GM18520 (cell line): ENCODE results near the gene ENOX1.

Source experiments
- ATAC-seq: cut with Tn5 transposase; IDR thresholded peaks from one replicate; pipeline ENCODE4 v1.9.1; 2021; ENCODE audit not compliant: unreplicated experiment

Gene ENOX1

GRCh38 chr13:43401361-43401760, 385.4 kb downstream of the ENOX1 start:
- ATAC-seq: no peak

DNA sequence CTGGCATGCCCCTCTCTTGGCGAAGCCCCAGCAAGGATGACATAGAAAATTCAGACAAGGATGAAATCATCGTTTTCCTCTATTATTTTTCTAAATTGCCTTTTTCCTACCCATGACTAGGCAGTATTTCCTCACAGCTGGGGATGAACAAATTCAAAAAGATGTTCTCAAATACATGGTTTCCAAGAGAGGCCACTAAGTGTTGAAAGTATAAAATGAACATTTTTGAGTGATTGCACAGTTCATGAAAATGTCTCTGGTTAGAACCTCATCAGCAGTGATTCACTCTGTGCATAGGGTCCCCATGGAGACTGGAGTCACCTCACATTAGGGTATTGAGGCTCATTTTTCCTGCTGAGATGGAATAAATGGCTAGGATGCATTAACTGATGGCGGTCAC, 389.7 kb downstream of the ENOX1 start:
- no peak for ATAC-seq

DNA sequence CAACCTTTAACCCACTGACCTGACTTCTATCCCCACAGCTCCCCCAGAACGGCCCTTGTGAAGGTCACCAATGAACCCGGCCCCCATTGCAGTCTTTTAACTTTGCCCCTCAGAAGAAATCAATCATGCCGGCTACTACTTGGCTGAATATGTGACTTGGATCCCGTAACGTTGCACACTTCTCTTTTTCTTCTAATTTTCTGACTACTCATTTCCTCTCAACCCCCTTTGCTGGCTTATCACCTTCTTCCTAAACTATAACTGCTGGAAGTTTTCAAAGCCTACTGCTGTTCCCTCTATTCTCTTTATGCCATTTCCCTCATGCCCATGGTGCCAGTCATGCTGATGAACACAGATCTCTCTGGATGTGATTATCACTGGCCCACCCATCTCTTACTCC, 395.7 kb downstream of the ENOX1 start:
- no peak for ATAC-seq

DNA sequence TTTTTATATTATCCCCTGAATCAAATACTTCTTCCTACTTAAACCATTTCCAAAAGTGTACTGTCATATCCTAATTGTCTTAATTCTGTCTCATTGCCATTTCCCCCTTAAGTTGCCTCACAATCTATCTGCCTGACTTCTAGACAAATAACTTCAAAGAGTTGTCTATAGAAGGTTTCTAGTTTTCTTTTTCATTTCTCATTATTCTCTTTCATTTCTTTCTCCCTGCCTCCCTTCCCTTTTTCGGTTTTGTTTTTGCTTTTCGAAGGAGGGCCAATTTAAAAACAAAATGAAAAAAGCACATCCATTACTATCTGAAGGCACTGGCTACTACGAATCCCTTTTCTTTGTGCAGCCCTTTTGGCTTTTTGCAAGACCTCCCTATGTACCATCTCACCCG, 396.2 kb downstream of the ENOX1 start:
- no peak for ATAC-seq

GRCh38 chr13:43389983-43390382, 396.8 kb downstream of the ENOX1 start:
- no peak for ATAC-seq

- no peak for ATAC-seq
Measured at GRCh38 chr13:43389573-43389972, 397.2 kb downstream of the ENOX1 start.

DNA sequence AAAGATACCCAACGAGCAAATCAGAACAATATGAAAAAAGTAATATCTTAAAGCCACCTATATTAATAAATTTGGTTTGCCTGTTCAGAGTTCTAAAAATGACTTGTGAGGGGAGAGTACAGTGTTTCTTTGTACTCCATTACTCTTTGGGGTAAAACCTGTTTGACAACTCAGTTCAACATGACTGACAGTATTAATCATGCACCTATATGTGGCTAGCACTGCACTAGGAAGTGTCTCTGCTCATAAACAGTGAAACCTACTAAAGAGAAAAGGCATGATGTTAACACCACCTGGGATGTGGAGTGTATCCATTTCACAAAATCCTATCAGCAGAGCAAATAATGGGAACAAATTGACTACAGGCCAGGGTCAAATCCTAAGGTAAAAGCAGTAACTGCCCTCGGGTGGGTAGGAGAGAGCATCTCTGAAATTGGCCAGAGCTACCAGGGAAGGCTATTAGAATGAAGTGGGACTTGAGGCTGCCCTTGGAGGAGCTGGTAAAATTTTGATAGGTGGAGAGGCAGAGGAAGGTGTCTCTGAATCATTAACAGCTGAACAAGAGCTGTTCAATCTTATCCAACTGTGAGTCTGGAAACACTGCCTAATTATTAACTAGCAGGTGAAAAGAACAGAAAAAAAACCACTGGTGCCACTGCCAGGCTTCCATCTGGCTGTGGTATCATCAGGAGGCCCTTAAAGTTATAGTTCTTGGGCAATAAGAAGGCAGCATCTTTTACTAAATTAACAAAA, 398.3 kb downstream of the ENOX1 start:
- no peak for ATAC-seq

GRCh38 chr13:43387880-43388279, 398.9 kb downstream of the ENOX1 start:
- no peak for ATAC-seq

DNA sequence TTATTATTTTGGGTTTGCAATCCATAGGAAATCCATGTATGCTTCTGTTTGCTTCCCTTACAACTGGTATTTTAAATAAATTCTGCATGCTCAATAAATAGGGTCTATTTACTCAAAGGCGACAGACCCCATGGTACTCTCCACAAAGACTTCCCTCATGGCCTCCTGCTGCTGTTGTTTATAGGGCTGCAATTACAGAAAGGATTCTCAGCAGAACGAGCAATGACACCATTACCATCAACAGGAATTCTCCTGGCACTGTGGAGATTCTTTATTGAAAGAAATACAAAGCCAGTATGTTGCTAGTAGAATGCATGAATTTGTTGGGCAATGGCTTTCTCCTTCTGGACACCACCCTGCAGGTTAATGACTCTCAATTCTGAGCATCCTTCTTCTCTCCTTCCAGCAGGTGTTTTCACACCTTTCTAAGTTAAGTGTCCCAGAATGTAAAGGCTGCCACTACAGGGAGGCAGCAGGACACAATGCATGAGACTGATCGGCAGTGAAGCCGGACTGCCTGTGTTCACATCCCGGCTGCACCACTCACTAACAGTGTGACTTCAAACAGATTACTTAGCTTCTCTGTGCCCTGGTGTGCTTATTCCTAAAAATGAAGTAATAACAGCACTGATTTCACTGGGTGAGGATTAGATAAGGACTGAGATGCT, 403.1 kb downstream of the ENOX1 start:
- no peak for ATAC-seq

GRCh38 chr13:43379738-43380137, 407.0 kb downstream of the ENOX1 start:
- ATAC-seq: no peak

DNA sequence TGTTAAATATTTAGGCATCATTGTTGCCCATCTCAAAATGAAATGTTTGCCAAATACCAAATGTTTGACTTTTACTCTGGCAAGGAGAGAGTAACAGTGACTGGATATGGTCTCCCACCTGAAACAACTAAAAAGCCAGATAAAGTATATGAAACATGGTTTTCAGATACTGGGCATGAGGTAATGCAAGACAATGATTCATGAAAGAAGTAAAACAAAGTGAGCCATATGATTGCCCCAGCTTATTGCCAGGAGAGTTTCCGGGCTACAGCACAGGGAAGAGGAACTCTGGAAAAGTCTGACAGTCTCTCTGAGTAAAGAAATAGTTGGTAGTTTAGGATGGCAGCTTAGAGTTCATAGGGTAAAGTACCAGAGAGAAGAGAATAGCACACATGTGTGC, 408.8 kb downstream of the ENOX1 start:
- ATAC-seq: no peak

GRCh38 chr13:43377149-43377548, 409.6 kb downstream of the ENOX1 start:
- no peak for ATAC-seq

DNA sequence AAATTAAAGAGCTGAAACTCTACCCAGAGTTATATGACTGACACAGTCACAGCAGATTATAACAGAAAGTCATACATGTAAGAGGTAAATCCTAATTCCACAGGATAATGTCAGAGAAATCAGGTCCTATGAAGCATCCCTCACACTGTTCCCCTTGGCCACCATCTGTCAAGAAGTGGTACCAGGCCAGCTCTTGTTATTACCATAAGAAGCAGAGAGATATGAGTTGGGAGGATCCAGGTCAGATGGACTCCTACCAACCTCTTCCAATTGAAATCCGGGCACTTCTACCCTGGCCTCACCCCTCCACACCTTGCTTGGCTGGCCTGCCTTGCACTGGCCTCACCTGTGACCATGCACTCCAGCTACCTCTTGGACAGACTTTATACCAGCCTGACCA, 410.2 kb downstream of the ENOX1 start:
- ATAC-seq: no peak

DNA sequence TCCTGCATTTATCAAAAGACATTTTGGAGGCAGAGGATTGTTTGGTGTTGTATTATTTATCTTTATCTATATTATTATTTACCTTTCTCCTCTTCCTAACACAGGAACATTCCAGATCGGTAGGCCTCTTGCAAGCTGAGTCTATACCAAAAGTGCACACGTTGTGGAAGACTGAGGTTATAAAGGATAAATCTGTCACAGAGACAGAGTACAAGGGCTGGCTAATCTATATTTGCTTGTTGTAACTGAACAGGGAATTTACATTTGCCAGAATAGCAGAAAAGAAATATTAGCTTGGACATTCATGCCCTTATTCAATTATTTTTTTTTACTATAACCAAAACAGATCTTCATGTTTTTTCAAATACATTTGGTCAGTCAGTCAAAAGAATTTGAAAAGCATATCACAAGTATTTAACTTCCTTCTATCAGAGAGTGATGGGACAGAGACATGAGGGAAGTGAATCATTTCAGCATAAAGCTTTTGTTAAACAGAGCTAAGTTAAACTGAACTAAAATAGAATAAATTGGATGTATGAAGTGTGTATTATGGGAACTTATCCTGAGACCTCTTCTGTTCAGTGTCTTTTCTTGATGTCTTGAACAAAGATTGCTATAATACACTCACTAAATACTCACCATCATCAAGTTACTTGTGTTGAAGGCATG, 410.8 kb downstream of the ENOX1 start:
- no peak for ATAC-seq

DNA sequence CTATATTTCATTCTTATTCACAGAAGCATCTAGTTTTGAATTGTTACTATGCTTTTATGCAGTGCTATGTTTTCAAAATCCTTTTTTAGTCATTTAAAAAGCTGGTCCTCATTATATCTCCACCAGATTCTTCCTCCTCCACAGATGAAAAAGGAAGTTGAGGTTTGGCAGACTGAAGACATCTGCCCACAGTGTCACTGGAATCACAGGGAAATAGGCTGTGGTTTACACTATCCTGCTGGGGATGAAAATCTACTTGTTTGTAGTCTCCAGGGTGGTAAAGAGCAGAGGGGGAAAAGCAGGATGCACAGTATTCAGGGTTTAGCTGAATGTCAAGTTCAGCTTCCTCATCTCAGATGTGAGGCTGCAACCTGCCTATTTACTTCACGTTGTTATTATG, 412.2 kb downstream of the ENOX1 start:
- no peak for ATAC-seq

DNA sequence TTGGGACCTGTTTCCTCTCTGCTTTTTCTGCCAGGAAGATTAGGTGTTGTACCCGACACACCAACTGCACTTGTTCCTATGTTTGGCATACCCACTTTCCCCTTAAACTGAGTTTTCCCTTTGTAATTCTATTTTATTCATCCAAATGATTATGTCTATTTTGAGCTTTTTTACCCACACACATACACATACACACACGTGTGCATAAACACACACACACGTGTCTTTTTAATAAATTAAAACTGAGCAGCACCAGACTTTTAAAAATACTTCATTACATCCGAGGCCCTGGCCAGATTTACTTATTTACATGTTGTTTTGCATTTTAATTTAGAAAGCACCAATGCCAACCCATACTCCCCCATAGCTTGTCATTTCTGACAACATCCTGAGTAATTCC, 413.4 kb downstream of the ENOX1 start:
- ATAC-seq: no peak

DNA sequence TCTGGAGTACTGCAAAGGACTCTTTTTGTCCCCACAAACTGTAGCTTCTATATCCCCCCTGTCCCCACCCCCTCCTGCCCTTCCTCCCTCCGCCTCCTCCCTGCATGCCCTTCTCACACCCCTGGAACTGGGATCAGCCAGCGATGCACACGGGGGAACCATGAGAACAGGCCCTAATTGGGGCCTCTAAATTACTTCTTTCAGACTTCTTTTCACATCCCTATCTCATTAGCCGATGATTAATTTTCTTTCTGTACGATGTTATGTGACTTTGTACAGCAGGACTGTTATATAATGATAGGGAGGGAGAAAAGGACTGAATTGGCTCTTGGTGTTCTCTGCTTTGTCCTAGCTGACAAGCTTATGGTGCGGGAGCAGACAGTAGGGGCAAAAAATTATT, 415.9 kb downstream of the ENOX1 start:
- no peak for ATAC-seq

DNA sequence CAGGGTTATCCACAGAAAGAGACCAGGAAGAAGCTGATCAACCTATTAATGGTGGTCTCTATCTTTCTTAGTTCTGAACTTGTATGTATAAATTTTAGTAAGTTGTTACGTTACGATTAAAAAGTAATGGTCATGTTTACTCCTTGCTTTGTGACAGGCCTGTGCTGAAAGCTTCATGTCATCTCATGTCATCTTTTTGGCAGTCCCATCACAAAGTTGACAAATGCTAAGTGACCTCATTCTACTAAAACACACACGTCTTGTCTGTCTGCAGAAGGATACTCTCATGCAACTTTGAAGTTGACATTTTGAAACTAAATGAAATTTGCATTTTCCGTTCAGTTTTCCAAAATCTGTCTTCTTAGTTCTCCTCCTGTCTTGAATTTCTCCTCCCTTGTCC, 417.5 kb downstream of the ENOX1 start:
- ATAC-seq: no peak

DNA sequence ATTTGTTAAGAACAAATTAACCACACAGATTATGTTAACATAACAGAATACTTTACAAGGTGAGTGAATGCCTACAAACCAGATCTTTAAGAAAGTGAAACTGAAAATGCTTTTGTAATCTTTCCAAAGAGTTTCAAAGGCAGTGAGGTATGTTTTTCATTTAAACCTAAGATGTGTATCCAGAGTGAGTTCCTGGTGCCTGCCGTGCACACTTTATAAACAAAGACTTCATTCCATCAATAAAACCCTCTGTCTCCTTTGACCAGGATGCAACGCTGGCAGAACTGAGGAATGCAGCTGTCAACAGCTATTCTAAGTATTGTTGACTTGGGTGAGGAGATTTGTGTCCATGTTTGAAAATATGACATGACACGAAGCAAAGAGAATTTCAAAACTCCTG, 418.8 kb downstream of the ENOX1 start:
- no peak for ATAC-seq

DNA sequence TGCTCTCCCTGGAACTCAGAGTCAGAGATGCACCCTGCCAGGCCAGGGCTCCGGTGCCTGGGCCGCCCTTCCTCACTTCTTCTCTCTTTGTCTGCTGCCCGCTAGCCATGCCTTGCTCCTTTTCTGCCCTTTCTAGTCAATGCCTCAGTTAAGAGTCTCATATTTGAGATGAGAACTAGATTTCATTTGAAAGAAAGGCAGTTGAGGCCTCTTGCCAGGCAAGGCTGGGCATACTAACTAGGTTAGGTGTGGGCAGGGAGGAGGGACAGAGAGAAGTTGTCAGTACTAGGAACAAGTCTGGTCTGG, 421.8 kb downstream of the ENOX1 start:
- no peak for ATAC-seq

DNA sequence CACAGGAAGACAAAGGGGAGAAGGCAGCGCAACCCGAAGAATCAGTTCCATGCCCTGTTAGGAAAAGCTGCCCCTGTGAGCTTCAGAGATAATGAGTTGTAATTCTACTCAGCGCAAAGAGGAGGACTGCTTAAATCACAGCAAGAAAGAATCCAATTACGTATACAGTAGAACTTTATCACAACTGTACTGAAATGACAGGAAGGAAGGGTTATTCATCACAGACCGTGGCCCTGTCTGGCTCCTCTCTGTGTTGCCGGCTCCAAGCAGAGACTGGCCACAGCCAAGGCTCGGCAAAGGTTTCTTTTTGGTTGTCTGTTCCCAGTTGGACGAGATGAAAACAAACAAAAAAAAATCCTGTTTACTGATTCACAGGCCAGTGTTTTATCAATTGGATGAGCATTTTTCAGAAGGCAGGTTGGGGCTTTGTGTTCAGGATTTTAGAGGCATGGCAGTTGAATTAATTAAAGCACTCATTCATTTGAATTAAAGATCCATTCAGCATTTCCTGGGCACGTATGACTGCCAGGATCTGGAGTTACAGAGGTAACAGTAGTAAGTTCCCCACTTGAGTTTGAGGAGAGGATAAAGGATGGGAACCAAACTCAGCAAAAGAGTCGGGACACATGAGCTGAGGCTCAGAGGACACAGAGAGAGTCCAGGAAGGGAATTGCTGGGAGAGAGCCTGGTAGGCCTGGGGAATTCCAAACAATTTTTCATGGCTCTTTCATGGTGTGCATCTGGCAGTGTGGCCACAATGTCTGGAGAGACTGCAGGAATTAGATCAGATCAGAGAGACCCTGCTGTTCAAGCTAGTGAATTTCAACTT, 422.3 kb downstream of the ENOX1 start:
- ATAC-seq: no peak
